PC-3 (cell line): ENCODE results near the gene RHOT2. TPM values are rescaled to one million over a fixed set of nuclear protein-coding genes. Genes with fewer than 3 reads are reported as not detected.

Experiments
- ATAC-seq: fragments of 200-7000 bp; cut with Tn5 transposase; 2 replicates; pipeline ENCODE4 v1.9.1; 2020; ENCODE audit warnings: mild to moderate bottlenecking, moderate library complexity
- BruUV-seq: library from RNA; stranded (reverse); fragments of 400-500 nt; replicated peaks from 2 replicates; lab custom pipeline; 2021; lab: Mats Ljungman, UMichigan
- CTCF ChIA-PET: fragments of 300-600 bp; sonication (Branson Sonifier 250); formaldehyde crosslinking; loops from one replicate; lab custom pipeline; 2022; ENCODE audit warnings: antibody characterized with exemption; lab: Charles Lee
- POLR2A ChIA-PET: fragments of 300-600 bp; sonication (Branson Sonifier 250); formaldehyde crosslinking; loops from one replicate; lab custom pipeline; 2022; ENCODE audit warnings: antibody characterized with exemption; ENCODE audit not compliant: unreplicated experiment; lab: Charles Lee
- DNase-seq: peaks from one replicate; pipeline ENCODE4 v3.0.0-alpha.2; 2015
- H2AFZ ChIP-seq: fragments of 300-600 bp; sonication (generic); 2 replicates; pipeline ENCODE4 v1.6.0; 2016; ENCODE audit warnings: antibody characterized with exemption, low read length
- H3F3A ChIP-seq: fragments of 300-600 bp; sonication (generic); one replicate; pipeline ENCODE4 v1.6.0; 2017; ENCODE audit warnings: antibody characterized with exemption, low read length, control low read depth, mild to moderate bottlenecking; ENCODE audit not compliant: unreplicated experiment
- H3K27ac ChIP-seq: fragments of 300-600 bp; sonication (generic); 2 replicates; pipeline ENCODE4 v1.5.1; 2016; ENCODE audit warnings: mild to moderate bottlenecking, low read length
- H3K27me3 ChIP-seq: fragments of 300-600 bp; sonication (generic); 2 replicates; pipeline ENCODE4 v1.6.1; 2016; ENCODE audit warnings: low read length, mixed read lengths
- H3K36me3 ChIP-seq: fragments of 300-600 bp; sonication (generic); 2 replicates; pipeline ENCODE4 v1.6.1; 2016; ENCODE audit warnings: low read depth, mixed run types, low read length, mixed read lengths
- H3K4me1 ChIP-seq: fragments of 300-600 bp; sonication (generic); 2 replicates; pipeline ENCODE4 v1.5.1; 2016; ENCODE audit warnings: low read length; ENCODE audit not compliant: insufficient read depth
- H3K4me2 ChIP-seq: fragments of 300-600 bp; sonication (generic); 2 replicates; pipeline ENCODE4 v1.6.0; 2016; ENCODE audit warnings: low read length
- H3K4me3 ChIP-seq: fragments of 300-600 bp; sonication (generic); 2 replicates; pipeline ENCODE4 v1.5.1; 2016; ENCODE audit warnings: mild to moderate bottlenecking, low read length, mixed read lengths
- H3K79me2 ChIP-seq: fragments of 300-600 bp; sonication (generic); 2 replicates; pipeline ENCODE4 v1.6.1; 2017; ENCODE audit warnings: low read length, mixed read lengths
- H3K9ac ChIP-seq: fragments of 300-600 bp; sonication (generic); 2 replicates; pipeline ENCODE4 v1.6.0; 2016; ENCODE audit warnings: mild to moderate bottlenecking, low read length
- H3K9me2 ChIP-seq: fragments of 300-600 bp; sonication (generic); replicated peaks from 2 replicates; pipeline ENCODE4 v1.6.1; 2016; ENCODE audit warnings: mixed run types, low read length, mixed read lengths
- H3K9me3 ChIP-seq: fragments of 300-600 bp; sonication (generic); 2 replicates; pipeline ENCODE4 v1.6.1; 2016; ENCODE audit warnings: low read length, mixed read lengths
- H4K20me1 ChIP-seq: fragments of 300-600 bp; sonication (generic); 2 replicates; pipeline ENCODE4 v1.6.1; 2016; ENCODE audit warnings: low read length, mixed read lengths
- EZH2 ChIP-seq: fragments of 300-600 bp; sonication (generic); IDR thresholded peaks from one replicate; pipeline ENCODE4 v1.6.1; 2017; ENCODE audit warnings: antibody characterized with exemption, mild to moderate bottlenecking, low read length; ENCODE audit not compliant: unreplicated experiment
- EZH2phosphoT487 ChIP-seq: fragments of 300-600 bp; sonication (generic); IDR thresholded peaks from 2 replicates; pipeline ENCODE4 v1.6.1; 2018; ENCODE audit warnings: mild to moderate bottlenecking, antibody characterized with exemption, low read length, borderline replicate concordance
- intact Hi-C: fragments of 100-400 bp; cut with micrococcal nuclease; formaldehyde crosslinking; loops from 2 replicates; pipeline ENCODE4 v1.9.0; 2023
- total RNA-seq: library from RNA; depleted of rRNA; stranded (reverse); fragments of >200 nt; gene quantifications from 2 replicates; pipeline ENCODE4 v1.2.3, GENCODE V29; 2014
- TF ChIP-seq, protein P1 (sequence below): fragments of 300-600 bp; sonication (generic); conservative IDR thresholded peaks from 2 replicates; pipeline ENCODE4 v1.5.1; 2017; ENCODE audit warnings: antibody characterized with exemption, low read depth, mild to moderate bottlenecking, low read length

The RHOT2 gene
- total RNA-seq, 1 experiment from 2014 or later = 93.0 TPM

DNA sequence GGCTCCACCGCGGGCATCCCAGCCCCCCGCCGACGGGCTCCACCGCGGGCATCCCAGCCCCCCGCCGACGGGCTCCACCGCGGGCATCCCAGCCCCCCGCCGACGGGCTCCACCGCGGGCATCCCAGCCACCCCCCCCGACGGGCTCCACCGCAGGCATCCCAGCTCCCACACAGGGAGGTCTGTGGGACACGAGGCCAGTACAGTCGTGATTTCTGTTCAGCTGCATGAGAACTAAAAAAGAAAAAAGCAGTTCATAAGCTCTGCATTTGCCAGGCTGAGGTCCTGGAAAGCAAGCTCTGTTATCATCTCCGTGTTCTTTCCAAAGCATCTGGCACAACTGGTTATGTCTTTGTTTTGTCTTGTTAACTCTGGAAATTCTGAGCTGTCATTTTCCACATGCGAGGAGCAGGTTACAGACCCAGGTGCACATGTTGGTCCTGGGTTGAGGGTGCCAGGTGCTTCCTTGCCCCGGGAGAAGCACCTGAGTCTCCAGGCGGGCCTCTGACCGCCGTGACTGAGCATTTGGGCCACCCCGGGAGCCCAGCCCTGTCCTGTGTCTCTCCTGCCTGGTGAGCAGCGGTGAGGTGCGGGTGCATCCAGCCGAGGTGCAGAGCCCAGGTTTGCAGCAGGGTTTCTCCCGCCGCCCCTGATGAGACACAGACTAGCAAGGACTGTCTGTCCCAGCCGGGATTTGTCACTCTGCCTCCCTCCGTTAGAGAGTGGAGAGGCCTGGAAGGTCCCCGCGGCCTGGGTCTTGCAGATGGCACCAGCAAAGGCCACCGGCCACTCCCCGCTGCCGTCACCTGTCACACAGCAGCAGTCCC lies 47.0 kb upstream of the RHOT2 start:
- TF ChIP-seq, protein P1, sequence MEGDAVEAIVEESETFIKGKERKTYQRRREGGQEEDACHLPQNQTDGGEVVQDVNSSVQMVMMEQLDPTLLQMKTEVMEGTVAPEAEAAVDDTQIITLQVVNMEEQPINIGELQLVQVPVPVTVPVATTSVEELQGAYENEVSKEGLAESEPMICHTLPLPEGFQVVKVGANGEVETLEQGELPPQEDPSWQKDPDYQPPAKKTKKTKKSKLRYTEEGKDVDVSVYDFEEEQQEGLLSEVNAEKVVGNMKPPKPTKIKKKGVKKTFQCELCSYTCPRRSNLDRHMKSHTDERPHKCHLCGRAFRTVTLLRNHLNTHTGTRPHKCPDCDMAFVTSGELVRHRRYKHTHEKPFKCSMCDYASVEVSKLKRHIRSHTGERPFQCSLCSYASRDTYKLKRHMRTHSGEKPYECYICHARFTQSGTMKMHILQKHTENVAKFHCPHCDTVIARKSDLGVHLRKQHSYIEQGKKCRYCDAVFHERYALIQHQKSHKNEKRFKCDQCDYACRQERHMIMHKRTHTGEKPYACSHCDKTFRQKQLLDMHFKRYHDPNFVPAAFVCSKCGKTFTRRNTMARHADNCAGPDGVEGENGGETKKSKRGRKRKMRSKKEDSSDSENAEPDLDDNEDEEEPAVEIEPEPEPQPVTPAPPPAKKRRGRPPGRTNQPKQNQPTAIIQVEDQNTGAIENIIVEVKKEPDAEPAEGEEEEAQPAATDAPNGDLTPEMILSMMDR = no peak
- TF ChIP-seq EZH2 (no peak), EZH2phosphoT487 (no peak)
- Histone ChIP-seq H2AFZ (no peak overlapping the region), H3K27ac (no peak overlapping the region), H3K9me2 (no peaks in the 10 kb centered on the region), H3K4me3 (no peak overlapping the region), H3F3A (no peaks in the 10 kb centered on the region), H3K4me2 (no peak overlapping the region), H3K27me3 (no peaks in the 10 kb centered on the region), H3K36me3 (no peaks in the 10 kb centered on the region), H3K9me3 (no peaks in the 10 kb centered on the region), H3K9ac (no peak overlapping the region), H3K4me1 (peaks cover 14% of the 10 kb centered on the region), H4K20me1 (no peaks in the 10 kb centered on the region), H3K79me2 (0 out of 2 replicates have a peak, but pooled peaks cover 3% of the 10 kb centered on the region)
- no peak for ATAC-seq
- BruUV-seq = no TSS peak
- CTCF ChIA-PET = no interaction called here
- intact Hi-C loops = no loop called here
- POLR2A ChIA-PET = no interaction called here
- DNase-seq = no peak

DNA sequence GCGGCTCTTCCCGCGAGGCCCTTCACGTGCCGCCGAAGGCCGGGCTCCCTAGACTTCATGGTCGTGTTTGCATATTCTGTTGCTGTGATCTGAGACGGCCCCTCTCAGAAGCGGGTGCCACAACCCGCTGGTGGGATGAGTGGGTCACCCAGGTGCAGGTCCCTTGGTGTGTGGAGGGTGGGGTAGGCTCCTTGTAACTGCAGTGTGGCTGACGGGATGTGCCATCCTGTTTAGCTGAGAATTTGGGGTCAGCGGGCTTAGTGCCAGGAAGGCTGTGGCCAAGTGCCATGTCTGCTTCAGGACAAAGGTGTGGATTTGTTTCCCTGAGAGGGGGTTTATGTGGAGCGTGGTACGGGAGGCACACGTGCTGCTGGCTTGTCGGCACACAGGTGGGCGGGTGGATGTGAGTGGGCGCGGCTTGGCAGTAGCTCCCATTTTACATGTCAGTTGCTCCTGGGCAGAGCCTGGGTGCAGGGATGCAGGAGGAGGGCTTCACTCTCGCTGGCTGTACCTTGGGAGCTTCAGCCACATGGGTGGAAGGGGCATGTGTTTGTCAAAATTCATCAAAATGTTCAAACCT lies 46.3 kb upstream of the RHOT2 start:
- POLR2A ChIA-PET = no interaction called here
- H3K9me2 ChIP-seq = no peaks in the 10 kb centered on the region
- H3K9me3 ChIP-seq = no peaks in the 10 kb centered on the region
- H3K4me1 ChIP-seq = peaks cover 21% of the 10 kb centered on the region
- no TSS peak for BruUV-seq
- H3K36me3 ChIP-seq = no peaks in the 10 kb centered on the region
- CTCF ChIA-PET = no interaction called here
- peak overlapping the region; percentile 72 for H3K4me2 ChIP-seq
- 0 out of 2 replicates have a peak overlapping the region, but pooled peaks have one; percentile 3 for H3K4me3 ChIP-seq
- no peak overlapping the region for H3K9ac ChIP-seq
- no peak for DNase-seq
- no peaks in the 10 kb centered on the region for H3F3A ChIP-seq
- H4K20me1 ChIP-seq = no peaks in the 10 kb centered on the region
- TF ChIP-seq, protein P1 = no peak
- TF ChIP-seq EZH2 (no peak), EZH2phosphoT487 (no peak)
- 0 out of 2 replicates have a peak, but pooled peaks cover 3% of the 10 kb centered on the region for H3K79me2 ChIP-seq
- intact Hi-C loops = no loop called here
- ATAC-seq = no peak
- no peaks in the 10 kb centered on the region for H3K27me3 ChIP-seq
- peak overlapping the region; percentile 13; the same call in 1 of the 2 replicates for H3K27ac ChIP-seq
- H2AFZ ChIP-seq = no peak overlapping the region

DNA sequence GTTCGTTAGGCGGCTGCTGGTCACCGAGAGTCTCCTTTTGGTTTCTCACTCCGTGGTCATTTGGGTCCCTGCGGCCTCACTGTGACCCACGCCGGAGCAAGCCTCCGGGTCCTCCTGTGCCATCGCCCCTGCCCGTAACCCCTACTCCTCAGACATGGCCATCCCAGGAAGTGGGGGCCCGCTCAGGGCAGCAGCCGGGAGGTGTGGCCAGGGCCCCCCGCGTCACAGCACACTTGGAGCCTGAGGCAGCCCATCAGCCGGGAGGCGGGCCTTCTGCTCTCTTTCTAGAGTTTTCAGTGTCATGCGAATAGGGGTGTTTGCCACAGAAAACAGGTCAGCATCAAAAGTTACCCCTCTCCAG lies 45.0 kb upstream of the RHOT2 start:
- no peak for DNase-seq
- Histone ChIP-seq H3K79me2 (0 out of 2 replicates have a peak, but pooled peaks cover 3% of the 10 kb centered on the region), H3K4me2 (peak overlapping the region; percentile 72; the same call in 1 of the 2 replicates), H3F3A (no peaks in the 10 kb centered on the region), H3K36me3 (no peaks in the 10 kb centered on the region), H3K9ac (no peak overlapping the region), H3K27ac (no peak overlapping the region), H3K4me3 (no peak overlapping the region), H3K9me3 (no peaks in the 10 kb centered on the region), H2AFZ (no peak overlapping the region), H3K4me1 (peaks cover 31% of the 10 kb centered on the region), H4K20me1 (no peaks in the 10 kb centered on the region), H3K9me2 (no peaks in the 10 kb centered on the region), H3K27me3 (no peaks in the 10 kb centered on the region)
- CTCF ChIA-PET = no interaction called here
- POLR2A ChIA-PET = no interaction called here
- intact Hi-C loops = no loop called here
- no TSS peak for BruUV-seq
- TF ChIP-seq EZH2phosphoT487 (no peak), EZH2 (no peak)
- TF ChIP-seq, protein P1 = no peak
- no peak for ATAC-seq
